GM12891 (cell line): Measurements from ENCODE around the gene MICAL3.
"Not testable (repeated sequence)": the region's sequence is repeated elsewhere in the genome, so short reads cannot be mapped to it uniquely, and the experiment has no call there.

Source experiments
- DNase-seq: peaks from one replicate; pipeline ENCODE4 v3.0.0; 2011; ENCODE audit warnings: low spot score; ENCODE audit not compliant: insufficient read length
- FAIRE-seq: peaks from 2 replicates; lab custom pipeline; 2011; peaks lifted over from hg19 to GRCh38; lab: Jason Lieb, UNC
- PAX5 ChIP-seq: IDR thresholded peaks from 2 replicates; pipeline ENCODE4 v1.6.1; 2011; ENCODE audit warnings: low read length, moderate library complexity, mild to moderate bottlenecking; ENCODE audit not compliant: insufficient read depth, severe bottlenecking
- POLR2A ChIP-seq: IDR thresholded peaks from 2 replicates; pipeline ENCODE4 v1.6.1; 2011; ENCODE audit warnings: low read depth, low read length, control low read depth
- POLR2AphosphoS5 ChIP-seq: IDR thresholded peaks from 2 replicates; pipeline ENCODE4 v1.6.1; 2011; ENCODE audit warnings: low read depth, low read length, control low read depth
- POU2F2 ChIP-seq: IDR thresholded peaks from 2 replicates; pipeline ENCODE4 v1.6.1; 2011; ENCODE audit warnings: low read depth, mild to moderate bottlenecking, control low read depth, low read length, moderate library complexity
- SPI1 ChIP-seq: IDR thresholded peaks from 2 replicates; pipeline ENCODE4 v1.6.1; 2011; ENCODE audit warnings: low read depth, low read length, control low read depth
- TAF1 ChIP-seq: IDR thresholded peaks from 2 replicates; pipeline ENCODE4 v1.6.1; 2011; ENCODE audit warnings: low read depth, low read length, control low read depth

MICAL3 gene

DNA sequence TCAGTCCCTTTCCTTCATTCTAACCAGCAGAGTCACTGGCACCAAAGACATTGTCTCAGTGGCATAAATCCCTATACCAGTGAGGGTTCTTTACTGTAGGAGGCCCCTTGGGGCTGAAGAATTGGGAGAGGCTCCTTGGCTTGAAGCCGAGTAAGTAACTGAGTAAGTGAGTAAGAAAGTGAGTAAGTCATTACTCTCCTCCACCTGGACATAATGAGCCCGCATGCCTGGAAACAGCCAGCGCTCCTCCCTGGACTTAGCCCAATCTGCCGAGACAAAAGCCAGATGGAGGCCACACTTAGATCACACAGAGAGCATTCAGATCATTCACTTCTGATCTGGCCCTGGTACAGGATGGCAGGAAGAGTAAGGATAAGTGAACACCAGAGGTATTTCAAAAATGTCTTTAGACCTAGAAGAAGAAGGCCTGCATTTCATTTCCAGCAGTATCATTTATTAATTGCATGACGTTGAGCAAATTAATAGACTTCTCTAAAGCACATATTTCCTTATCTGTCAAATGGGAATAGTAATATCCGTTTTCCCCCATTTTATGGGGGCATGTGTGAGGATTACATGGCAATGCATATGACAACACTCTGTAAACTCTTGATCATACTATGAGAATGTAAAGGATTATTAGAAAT lies 8.2 kb upstream of the MICAL3 start:
- TF ChIP-seq POU2F2 (no peak), SPI1 (no peak), PAX5 (no peak), TAF1 (no peak), POLR2AphosphoS5 (no peak), POLR2A (no peak)
- FAIRE-seq (no peak), DNase-seq (no peak)

DNA sequence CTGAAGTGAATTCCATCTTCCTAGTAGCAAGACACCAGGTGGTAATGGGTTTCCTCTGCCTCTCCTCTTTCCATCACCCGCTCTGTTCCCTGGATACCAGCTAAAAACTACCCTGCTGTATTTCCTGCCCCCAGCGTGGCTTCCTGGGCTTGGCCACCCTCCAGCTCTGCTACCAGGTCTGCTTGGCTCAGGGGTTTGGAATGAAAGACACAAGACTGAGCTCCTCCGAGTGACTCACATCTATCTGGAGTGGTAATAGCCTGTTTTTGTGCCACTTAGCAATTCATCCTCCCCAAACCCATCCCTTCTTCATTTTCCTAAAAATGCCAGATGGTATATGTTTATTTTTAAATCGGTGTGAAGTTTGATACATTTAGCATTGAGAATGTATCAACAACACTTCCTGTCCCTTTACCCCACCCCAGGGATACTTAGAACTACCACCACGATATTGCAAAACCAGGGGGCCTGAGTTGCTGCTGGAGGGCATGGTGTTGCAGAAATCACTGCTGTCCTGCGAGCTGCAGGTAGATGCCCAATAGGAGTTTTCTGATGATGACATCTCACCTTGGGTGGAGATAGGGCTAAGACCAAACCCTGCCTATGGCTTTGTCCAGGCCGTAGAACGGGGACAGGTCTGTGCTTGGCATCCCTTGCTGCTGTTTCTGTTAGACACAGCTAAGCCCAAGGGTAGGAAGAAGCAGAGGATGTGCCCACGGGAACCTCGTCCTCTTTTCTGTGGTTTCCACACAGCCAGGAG lies 7.5 kb upstream of the MICAL3 start:
- no peak for TF ChIP-seq POU2F2
- no peak for TF ChIP-seq TAF1
- TF ChIP-seq PAX5: no peak
- no peak for TF ChIP-seq SPI1
- no peak for TF ChIP-seq POLR2AphosphoS5
- TF ChIP-seq POLR2A: no peak
- DNase-seq (no peak), FAIRE-seq (no peak)

- no peak for DNase-seq
- FAIRE-seq: no peak
- TF ChIP-seq SPI1 (no peak), TAF1 (no peak), POLR2A (no peak), POLR2AphosphoS5 (no peak), POU2F2 (no peak), PAX5 (no peak)
These were observed 5.4 kb upstream of the MICAL3 start for GRCh38 chr22:18029686-18030267.

DNA sequence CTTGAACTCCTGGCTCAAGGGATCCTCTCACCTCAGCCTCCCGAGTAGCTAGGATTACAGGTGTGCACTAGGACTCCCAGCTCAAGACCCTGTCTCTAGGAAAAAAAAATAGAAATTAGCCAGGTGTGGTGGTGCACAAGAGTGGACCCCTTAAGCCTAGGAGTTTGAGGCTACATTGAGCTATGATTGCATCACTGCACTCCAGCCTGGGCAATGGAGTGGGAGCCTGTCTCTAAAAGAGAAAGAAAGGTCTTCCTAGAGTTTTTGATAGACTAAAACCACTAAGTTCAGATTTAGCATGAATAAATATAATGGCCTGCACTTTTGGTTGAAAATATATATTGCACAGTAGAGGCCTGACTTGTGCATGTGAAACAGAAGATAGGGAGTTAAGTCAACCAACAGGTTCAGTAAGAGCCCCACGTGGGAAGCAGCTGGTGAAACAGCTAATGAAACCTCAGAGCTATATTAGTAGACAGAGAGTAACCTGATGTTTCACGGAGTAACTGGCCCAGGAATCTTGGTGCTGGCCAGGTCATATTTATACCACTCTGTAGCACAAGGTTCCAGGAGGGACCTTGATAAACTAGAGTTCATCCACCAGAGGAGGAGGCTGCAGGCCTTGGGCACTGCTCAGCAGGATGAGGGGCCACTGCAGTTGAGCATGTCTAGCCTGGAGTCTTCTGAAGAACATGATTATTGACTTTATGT lies 4.6 kb upstream of the MICAL3 start:
- DNase-seq (peak; percentile 49), FAIRE-seq (peak; percentile 90)
- TF ChIP-seq POLR2A: no peak
- TF ChIP-seq POU2F2: no peak
- no peak for TF ChIP-seq SPI1
- TF ChIP-seq PAX5: no peak
- no peak for TF ChIP-seq POLR2AphosphoS5
- TF ChIP-seq TAF1: no peak

GRCh38 chr22:18025898-18026297 lies 1.5 kb upstream of the MICAL3 start:
- not testable (repeated sequence) for DNase-seq, FAIRE-seq

DNA sequence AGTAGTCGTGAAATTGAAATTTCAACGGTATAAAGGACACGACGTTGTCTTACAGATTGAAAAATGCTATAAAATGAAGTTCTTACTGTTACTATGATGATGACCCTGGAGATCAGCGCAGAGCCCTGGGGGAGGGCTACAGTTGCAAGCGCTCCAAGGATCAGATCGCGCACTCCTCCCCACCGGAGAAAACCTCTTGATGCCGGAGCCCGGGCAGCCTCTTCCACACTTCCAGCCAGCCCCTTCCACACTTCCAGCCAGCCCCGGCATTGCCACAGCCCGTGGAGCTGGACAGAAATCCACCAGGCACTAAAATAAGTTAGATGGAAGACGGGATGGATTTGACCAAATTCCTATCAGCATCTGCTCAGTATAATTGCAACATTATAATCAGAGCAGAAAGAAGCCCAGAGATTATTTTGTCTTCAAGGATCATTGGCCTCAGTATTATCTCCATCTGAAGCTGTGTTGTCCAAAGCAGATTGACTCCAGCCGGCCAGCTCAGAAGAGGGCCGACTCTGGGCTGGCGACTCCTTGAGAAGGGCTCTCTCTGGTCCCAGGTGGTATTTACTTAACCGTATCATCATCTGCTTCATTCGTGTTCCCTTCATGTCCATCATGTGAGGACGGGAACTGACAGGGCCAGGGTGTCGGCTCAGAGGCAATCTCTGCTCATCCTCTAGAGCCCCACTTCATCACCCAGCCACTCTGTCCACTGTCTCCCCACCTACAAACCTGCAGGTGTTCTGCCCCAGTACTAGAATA lies 777 bp upstream of the MICAL3 start:
- no peak for FAIRE-seq
- no peak for DNase-seq
- TF ChIP-seq POU2F2: no peak

- FAIRE-seq (peak; percentile 92), DNase-seq (peak; percentile 62)
- TF ChIP-seq POU2F2 (no peak), POLR2AphosphoS5 (no peak), SPI1 (no peak), POLR2A (no peak), PAX5 (no peak)
These were observed 669 bp downstream of the MICAL3 start for GRCh38 chr22:18023509-18024275.

GRCh38 chr22:18022876-18023275 lies 1.5 kb downstream of the MICAL3 start:
- DNase-seq (no peak), FAIRE-seq (no peak)
- no peak for TF ChIP-seq POLR2A
- TF ChIP-seq PAX5: no peak
- TF ChIP-seq POU2F2: no peak
- no peak for TF ChIP-seq POLR2AphosphoS5
- no peak for TF ChIP-seq SPI1
- TF ChIP-seq TAF1: no peak

DNA sequence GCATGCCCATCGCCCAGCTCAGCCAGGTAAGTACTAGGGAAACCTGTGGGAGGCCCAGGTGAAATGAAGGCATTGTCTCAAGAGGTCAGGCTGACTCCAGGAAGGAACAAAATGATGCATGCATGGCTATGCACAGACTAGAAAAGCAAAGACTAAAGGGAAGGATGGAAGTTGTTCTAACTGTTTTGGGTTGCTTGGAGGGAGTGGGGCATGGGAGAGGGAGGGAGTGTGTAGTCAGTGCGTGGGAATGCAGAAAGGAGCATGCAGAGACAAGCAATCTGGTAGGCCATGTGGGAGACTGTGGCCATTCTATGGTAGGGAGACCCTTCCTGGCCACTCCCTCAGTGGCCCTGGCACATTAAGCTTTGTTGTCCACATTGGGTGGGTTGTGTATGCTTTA lies 2.9 kb downstream of the MICAL3 start:
- TF ChIP-seq PAX5 (no peak), POU2F2 (no peak), SPI1 (no peak), POLR2AphosphoS5 (no peak), TAF1 (no peak), POLR2A (no peak)
- FAIRE-seq: no peak

DNA sequence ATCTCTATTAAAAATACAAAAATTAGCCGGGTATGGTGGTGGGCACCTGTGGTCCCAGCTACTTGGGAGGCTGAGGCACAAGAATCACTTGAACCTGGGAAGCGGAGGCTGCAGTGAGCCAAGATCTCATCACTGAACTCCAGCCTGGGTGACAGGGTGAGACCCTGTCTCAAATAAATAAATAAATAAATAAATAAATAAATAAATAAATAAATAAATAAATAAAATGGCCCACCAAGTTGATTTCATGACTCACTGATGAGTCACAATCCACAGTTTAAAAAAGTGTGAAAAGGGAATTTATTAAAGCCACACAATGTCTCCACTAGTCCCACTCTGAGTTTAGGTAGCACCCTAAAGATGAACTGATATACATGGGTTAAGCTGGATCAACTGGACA lies 3.6 kb downstream of the MICAL3 start:
- DNase-seq, FAIRE-seq: not testable (repeated sequence)

More for the DNA sequence above, 2.9 kb downstream of the MICAL3 start:
- DNase-seq: no peak
